NCI-H82 treated with DMSO at 0.1 percent for 48 hours (cell line): ENCODE measurements around the gene UVRAG.
"Not testable (repeated sequence)": the region's sequence is repeated elsewhere in the genome, so short reads cannot be mapped to it uniquely, and the experiment has no call there.

Source experiments
- DNase-seq: peaks from one replicate; lab custom pipeline; 2025; ENCODE audit not compliant: unreplicated experiment; lab: John Stamatoyannopoulos, UW

The UVRAG gene

DNA sequence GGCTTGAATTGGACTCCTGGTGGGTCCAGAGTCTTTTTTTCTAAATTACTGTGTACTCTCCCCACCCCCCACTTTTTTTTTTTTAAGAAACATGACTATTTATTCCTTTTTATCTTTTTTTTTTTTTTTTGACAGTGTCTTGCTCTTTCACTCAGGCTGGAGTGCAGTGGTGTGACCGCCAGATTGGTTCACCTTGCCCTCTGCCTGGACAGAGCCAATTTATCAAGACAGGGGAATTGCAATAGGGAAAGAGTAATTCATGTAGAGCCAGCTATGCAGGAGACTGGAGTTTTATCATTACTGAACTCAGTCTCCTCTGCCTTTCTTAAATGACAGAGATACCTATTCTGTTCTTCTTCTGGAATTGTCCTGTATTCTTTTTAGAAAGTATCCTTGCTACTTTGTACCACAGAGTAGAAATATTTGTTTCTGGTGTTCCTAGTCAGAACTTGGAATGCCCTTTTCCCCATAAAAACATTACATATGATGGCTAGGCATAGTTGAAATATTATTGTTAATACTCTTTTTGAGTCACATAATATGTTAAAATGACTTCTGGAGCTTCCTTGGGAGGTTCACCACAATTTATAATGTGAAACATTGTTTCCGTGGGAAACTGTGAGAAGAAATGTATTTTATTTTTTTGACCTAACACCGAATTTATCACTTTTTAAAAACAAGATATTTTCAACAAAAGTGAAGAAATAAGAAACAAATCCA lies 95.6 kb downstream of the UVRAG start:
- DNase-seq = no peak

DNA sequence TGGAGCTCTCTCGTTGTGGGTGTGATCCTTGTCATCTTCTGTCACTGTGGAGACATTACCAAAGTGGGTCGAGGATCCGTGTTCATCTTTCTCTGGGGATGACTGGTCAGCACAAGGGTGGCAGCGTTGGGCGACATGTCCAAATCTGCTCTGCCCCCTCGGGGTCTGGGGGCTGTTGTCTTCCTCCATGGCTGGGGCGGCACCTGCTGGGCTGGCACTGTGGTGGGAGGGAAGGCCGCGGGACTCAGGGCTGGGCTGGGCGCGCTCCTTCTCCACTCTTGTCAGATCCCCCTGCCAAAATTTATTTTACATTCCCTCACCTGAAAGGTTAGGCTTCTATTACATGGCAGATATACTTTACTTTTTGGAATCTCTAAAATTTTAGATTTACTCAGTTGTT lies 96.4 kb downstream of the UVRAG start:
- DNase-seq = no peak

DNA sequence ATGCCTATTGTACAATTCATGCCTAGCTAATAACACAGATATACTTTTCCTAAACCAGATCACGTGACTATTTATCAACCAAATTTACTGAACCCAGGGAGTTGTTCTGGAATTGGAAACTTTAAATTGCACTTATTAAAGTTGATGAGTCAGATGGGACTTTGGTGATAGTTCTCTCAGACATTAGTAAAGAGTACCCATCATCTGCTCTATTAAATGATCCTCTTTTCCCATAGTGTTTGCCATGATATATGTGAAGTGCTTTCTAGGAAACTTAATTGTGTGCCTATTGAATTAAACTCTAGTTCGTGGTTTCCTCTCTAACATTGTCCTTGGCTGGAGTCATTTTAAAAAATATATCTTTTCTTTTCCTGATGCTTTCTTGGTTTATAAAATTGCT lies 99.0 kb downstream of the UVRAG start:
- no peak for DNase-seq

DNA sequence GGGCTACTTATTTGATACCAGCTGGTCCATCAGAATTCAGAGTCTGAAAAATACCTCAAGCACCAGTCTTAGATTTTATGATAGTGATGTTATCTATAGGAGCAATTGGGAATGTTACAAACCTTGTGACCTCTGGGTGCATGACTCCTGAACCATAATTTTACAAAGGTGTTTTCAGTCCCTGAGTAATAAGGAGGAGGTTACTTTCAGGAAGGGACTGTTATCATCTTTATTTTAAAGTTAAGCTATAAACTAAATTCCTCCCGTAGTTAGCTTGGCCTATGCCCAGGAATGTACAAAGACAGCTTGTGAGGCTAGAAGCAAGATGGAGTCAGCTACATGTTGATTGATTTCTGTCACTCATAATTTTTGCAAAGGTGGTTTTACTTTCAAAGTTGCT lies 101.9 kb downstream of the UVRAG start:
- no peak for DNase-seq

DNA sequence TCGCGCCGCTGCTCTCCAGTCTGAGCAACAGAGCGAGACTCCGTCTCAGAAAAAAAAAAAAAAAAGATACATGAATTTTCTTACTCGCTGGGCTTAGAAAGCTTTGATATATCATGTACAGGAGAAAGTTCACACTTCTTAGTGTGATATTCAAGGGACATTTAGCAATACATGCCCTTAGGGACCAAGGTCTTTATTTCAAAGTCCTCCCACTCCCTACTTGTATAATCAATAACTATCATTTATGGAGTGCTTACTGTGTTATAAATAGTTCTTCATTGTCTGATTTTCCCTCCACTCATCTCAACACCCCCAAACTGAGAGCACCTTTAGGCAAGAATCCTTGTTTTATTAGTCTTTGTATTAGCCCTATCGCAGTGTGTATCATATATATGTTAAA lies 103.3 kb downstream of the UVRAG start:
- no peak for DNase-seq

DNA sequence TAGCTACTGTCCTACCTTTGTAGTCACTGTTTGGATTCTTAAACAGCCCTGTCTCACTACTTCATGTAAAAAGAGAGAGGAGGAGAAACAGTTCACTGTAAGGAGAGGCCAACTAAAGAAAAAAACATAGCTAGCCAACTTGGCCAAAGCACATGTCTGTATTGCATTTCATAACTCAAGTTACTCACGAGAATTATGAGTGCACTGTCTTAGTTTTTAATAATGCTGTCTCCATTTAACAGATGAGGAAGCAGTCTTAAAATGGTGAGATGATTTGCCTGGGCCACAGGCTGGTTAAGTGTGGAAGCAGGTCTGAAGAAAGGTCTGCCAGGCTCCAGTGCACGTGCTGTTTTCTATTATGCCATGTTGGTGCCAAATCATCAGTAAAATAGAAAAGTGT lies 104.5 kb downstream of the UVRAG start:
- no peak for DNase-seq

DNA sequence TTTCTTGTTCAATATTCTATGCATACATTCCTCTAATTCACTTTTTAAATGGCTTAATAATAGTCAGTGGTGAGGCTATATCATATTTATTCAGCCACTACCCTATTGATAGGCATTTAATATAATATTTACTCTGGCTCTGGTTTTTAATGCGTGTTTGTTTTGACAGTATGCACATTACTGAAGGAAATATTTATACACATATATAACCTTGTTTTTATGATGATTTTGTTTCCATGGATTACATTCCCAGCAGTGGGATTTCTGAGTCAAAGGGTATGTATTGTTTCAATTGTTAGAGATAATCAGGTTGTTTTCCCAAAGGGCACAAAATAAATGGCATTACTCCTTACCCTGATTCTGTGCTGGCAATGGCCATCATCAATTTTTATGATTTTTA lies 105.8 kb downstream of the UVRAG start:
- DNase-seq = no peak

DNA sequence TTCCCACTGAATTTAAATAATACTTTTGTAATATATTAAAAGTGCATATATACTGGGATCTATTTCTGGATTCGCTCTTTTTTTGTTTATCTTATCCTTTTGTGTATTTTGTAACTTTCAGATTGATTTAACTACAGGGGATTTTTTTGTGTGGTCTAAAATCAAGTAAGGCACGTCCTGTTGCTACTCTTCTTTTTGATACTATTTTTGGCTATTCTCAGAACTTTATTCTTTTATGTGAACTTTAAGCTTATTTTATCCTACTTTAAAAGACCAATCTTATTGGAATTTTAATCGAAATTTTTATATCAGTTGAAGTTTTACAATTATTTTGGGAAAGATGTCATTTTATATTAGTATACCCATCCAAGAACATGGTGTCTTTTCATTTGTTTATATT lies 106.8 kb downstream of the UVRAG start:
- no peak for DNase-seq

DNA sequence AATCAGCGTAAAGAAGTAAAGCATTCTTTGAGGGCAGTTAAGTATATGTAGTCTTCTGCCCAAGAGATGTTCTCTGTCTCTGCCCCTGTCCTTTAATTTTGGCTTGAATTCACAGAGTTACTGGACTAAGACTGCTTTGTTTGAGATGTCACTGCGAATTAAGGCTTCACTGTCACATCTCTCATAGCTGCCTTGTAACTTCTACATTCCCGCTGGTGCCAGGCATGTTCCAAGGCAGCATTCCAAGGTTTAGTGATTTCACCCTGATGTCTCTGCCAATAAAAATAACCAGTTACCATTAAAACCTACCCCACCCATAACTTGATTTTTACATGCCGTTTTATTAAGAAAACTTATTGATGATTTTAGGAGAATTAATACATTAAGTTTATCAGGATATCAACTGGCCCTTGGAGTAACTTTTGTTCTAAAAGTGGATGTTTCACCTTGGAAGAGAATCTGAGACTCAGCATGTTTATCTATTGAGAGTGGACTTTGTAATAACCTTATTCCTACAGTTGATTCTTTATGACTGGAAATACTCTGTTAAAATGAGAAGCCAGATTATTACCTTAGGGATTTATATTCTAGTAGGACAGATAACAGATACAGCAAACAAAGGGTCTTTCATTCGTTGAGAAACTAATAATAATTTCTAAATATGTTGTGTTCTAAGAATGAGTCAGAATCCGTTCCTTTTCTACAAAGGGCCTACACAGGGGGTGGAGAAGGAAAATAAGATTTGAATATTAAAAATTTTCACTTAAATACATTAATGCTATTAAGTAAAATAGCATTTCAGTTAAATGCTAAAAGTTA lies 110.2 kb downstream of the UVRAG start:
- DNase-seq = no peak

DNA sequence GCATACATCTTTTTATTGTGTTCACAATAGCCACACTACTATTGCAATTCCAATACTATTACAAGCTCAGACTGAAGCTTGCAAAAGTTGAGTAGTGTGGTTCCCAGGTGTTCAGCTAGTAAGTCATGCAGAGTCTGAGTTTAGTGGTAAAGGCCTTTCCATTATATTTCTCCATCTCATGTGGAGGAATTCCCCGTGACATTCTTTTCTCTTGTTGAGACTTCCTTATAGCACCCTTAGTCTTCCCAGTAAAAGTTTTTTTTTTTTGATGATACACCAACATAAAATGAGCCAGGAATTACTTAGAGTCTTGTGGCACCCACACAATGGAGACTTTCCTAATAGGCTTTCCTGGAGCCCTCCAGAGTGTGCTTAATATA lies 110.8 kb downstream of the UVRAG start:
- DNase-seq = no peak

DNA sequence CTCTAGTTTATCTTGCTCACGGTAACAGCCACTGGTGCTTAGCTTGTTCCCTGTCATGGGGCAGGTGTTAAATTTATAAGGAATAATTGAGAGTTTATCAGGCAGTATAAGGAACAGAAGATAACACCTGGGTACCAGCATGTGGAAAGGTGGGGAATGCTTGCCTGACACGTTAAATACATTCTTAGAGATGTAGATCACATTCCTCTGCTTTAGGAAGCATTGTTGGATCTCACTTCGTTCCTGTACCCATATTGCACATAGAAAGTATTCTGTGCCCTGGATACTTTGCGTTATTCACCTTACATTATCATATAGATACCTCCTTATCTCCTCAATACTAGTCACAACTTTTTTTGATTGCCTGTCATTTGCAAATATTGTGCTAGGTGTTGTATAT lies 114.7 kb downstream of the UVRAG start:
- no peak for DNase-seq

DNA sequence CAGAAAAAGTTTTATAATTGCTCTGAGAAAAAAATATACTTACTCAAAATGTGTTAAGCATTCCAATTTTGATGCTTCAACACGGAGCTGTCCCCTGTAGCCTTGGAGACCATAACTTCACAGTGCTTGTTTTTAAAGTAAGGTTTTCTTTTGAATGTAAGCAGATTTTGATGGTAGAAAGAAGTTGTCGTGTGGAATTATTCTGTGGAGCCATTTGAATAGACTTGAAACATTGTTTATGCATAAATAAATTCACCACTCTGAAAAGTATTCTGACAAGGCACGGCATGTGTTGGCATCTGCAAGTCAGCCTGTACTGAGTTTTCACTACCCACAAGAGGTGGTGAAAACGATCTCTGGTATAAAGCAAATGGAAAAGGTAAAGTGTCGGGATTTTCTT lies 115.5 kb downstream of the UVRAG start:
- no peak for DNase-seq

DNA sequence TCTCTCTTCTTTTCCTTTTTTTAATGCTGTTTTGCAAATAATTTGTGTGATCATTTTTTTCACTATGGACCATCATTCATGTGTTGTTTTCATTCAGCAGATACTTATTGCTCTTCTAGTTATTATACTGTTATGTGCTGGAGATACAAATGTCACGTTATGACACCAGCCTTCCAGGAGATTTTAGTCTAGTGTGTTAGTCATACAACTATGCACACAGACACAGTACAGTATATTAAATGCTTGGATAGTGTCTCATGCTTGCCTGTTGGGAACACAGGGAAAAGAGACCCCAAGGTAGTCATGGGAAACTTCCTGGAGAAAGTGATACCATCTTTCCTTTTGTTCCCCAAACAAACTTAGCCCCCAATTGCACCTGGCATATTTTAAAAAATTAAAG lies 116.1 kb downstream of the UVRAG start:
- no peak for DNase-seq

DNA sequence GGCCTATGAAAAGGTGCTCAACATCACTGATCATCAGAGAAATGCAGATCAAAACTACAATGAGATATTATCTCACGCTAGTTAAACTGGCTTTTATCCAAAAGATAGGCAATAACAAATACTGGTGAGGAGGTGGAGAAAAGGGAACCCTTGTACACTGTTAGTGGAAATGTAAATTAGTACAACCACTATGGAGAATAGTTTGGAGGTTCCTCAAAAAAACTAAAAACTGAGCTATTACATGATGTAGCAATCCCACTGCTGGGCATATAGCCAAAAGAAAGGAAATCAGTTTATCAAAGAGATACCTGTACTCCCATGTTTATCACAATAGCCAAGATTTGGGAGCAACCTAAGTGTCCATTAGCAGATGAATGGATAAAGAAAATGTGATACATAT lies 118.7 kb downstream of the UVRAG start:
- DNase-seq = not testable (repeated sequence)

DNA sequence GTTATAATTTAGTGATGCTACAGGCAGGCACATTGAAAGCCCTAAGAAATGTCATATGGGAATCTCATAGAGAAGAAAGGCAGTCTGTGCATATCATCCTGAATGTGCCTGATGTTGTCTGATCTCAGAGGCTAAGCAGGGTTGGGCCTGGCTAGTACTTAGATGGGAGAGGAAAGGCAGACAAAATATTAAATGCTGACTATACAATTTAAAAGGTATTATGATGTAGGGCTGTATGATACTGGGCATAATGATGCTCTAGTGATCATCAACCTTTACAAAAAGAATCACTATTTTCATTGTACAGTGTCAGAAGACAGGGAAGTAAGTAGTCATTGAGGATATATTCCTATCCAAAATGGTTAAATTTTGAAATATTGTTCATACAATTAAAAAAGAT lies 119.8 kb downstream of the UVRAG start:
- no peak for DNase-seq

DNA sequence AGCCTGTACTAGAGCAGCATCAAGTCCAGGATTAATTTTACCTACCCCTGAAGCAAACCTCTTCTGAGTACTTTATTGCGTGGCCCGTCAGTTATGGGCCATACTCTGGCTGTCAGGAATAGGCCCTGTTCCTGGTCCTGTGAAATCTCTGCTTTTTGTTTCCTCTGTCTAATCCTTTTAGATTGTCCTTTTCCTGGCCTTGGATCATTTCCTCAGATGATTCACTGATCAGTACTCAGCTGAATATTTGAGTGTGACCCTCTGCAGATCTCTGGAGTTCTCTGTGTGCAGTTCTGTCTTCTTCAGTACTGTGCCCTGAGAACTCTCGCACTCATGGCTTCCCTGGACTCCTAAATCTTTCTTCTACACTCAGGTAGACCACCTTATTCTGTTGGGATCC lies 123.5 kb downstream of the UVRAG start:
- DNase-seq = no peak

DNA sequence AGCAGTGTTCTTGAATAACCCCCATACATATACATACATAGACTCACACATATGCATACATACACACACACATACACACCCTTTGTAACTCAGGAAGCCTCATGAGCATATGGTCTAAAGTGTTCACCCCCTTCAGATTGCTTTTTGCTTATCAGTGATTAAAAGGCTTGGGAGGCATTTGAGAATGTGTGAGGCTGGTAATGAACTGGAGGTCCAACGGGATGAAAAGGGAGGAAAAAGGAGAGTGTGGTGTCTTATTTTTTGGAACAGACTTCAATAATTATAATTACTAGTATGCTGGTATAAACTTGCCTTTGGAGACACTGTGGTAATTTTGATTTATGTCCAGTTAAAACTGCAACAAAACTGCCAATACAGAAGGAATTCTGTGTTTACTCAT lies 124.5 kb downstream of the UVRAG start:
- no peak for DNase-seq

DNA sequence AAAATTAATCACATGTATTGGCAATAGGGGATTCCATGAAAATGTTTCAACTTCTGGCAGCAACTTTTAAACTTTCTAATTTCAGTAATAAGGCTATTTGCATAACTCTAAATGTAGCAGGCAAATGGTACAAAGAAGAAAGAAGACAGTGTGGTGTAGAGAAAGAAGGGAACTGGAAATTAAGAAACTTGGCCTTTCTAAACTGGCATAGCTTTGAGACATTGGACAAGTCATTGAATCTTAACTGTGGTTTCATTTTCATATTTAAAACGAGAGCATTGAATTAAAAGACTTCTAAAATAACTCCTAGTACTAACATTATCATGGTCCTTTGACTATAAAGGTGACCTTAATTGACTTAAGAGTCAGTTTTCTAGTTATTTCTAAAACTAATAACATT lies 125.0 kb downstream of the UVRAG start:
- DNase-seq = no peak

DNA sequence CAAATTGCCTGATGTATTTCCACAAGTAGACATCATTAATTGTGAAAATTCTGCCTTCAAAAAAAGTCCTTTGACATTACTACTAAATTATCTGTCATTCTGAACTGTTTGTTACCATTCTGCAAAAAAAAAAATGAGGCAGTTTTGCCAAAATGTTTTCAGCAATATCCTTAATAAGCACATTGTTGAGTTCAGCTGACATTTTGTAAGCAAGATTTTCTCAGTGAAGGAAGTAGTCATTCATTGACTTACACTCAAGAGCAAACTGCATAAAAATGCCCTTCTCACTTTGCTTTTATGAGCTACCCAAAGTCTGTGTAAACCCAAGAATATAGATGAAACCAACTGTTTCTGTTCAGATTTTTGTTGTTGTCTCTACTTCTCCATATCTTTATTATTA lies 125.9 kb downstream of the UVRAG start:
- DNase-seq = no peak

DNA sequence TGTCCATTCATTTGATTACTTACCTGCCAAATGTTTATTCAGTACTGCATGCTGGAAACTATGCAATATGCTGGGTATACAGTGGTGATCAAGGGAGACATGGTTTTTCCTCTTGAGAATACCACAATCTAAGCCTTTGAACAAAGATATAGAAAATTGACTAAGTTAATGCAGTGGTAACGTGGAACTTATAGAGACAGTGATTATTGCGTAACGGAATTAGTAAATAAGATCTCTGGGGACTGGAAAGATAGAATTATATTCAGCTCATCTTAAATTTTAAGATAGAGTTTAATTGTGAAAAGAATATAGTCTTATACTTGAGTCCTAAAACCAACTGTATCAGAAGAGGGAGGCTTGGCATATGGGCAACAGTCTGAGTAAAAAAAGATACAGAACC lies 129.5 kb downstream of the UVRAG start:
- no peak for DNase-seq

DNA sequence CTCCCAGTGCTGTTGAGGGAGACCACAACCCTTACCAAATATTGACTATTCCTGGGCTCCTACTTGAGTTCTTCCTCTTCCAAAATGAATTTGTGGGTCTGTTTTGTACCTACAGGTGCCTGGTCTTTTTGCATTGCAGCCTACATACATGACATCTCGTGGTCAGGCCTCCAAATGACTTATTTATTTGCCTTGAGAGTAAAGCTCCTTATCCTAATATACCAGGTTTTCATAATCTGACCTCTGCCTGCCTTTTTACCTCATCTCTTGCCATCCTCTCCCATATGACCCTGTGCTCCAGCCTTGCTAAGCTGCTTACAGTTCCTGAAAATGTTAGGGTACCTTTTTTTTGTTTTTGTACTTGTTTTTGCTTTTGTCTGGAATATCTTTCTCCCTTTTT lies 130.4 kb downstream of the UVRAG start:
- DNase-seq = peak; percentile 91

DNA sequence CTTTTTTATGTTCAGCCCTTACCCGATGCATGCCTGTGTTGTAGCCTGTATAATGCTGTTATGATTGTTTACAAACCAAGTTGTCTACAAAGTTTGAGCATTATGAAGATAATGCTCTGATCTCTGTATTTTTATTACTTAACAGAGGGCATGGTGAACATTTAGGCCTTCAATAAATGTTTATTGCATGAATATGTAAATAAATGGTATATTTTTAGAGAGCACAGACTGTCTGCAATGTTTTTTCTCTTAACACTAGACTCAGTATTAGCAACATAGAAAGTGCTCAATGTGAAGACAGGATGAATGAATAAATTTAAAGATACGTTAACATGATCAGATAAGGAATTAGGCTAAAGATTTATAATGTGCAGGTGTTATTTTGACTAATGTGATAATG lies 130.9 kb downstream of the UVRAG start:
- DNase-seq = peak; percentile 67
